HG02885 (cell line): ENCODE data around the gene HIVEP2.
A peak's percentile ranks its signal among the peaks of the same experiment; 100 is the strongest.

Source experiments
- ATAC-seq: cut with Tn5 transposase; IDR thresholded peaks from one replicate; pipeline ENCODE4 v1.9.1; 2021; ENCODE audit warnings: mild to moderate bottlenecking; ENCODE audit not compliant: unreplicated experiment, poor library complexity

HIVEP2 gene

DNA sequence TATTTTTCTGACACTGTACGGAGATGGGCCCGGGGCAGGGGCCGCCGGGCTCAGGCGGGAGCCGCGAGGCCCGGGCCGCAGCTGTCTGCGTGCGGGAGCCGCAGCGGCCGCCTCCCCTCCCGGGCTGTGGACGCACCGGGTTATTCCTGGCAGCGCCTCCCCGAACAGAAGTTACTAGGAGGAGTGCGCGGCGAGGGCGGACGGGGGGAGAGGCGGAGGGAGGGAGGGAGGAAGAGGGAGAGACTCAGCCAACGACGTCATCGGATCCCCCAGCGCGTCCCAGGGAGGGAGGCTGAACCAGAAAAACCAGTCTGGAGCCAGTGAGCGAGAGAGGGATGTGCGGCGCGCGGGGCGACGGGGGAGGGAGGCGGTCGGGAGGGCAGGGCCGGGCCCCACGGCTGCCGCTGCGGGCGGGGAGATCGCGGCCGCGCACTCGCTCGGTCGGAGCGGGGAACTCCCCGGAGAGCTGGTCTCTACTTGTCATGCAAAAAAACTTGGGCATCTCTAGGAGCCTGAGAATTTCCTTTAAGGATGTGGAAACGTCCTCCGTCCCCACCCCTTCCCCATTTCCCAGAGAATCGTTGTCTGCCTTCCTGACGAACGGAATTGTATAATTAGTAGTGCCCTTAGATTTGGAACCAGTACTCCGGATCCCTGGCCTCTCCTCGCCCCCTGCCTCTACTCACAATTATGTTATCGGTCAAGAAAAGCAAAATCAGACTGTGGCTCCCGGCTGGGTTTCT is 1.4 kb upstream of the HIVEP2 start:
- ATAC-seq: peak; percentile 30

DNA sequence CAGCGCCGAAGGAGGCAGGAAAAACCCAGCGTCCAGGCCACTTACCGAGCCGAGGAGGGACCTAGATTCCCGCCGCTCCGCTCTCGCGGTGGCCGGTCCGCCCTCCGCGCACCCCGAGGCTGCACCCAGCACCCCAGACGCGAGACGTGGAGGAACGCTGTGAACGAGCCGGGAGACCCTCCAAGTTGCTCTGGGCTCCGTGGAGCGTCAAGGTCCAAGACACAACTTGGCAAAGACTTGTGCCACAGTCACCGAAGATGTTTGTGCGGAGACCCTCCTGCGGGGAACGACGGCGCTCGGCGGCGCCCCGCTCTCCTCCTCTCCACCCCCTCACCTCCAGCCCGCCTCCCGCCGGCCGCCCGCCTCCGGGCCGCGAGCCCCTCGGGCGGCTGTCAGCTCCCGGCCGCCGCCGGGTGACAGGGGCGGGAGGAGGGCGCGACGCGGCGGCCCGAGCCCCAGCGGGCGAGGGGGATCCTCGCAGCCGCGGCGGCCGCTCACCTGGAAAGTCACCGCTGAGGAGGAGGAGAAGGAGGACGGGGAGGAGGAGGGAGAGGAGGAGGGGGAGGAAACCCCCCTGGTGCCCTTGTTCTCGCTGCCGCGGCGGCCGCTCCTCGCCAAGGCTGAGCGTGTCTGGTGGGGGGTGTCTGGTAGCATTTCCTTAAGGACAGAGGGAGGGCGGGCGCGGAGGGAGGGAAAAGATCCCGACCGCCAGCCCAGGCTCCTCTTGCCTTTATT is 637 bp upstream of the HIVEP2 start:
- peak; percentile 16 for ATAC-seq

DNA sequence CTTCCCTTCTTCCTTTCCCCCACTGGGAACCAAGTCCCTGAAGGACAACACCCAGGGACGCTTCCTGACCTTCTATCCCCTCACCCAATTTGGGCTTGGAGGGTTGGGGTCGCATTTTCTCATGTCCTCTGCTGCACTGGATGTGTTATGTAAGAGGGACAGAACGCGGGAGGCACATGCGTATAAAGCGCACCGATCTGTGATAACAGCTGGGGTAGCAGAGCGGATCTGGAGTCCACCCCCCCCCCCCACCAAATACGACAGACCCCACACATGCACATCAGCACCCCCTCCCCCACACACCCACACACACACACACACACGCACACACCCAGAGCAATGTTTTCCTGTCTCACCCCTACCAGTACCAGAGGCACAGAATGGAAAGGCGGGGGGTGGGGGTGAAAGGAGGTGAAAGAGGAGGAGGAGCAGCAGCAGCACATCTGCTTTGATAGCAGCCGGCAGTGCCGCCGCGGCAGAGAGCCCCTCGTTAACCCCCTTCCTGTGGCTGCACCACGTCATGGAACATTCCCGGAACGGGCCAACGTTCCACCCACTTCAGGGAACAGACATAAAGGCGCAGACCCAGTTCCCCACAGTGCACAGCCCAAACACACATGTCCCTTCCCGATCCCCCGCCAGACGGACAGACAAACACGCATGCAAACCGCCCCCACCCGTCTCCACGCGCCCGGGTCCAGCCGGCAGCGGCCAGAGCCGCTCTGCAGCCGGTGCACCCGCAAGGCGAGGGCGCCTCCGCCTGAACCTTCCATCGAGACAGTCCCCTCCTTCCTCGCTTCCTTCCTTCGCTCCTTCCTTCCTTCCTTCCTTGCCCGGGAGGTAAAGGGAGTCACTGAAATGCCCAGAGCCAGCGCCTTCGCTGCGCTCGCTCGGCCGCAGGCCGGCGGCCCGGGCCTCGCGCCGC is 590 bp downstream of the HIVEP2 start:
- no peak for ATAC-seq

GRCh38 chr6:142943711-142944123 is 1.3 kb downstream of the HIVEP2 start:
- no peak for ATAC-seq

- no peak for ATAC-seq
Observed at GRCh38 chr6:142942805-142943227, 2.2 kb downstream of the HIVEP2 start.

DNA sequence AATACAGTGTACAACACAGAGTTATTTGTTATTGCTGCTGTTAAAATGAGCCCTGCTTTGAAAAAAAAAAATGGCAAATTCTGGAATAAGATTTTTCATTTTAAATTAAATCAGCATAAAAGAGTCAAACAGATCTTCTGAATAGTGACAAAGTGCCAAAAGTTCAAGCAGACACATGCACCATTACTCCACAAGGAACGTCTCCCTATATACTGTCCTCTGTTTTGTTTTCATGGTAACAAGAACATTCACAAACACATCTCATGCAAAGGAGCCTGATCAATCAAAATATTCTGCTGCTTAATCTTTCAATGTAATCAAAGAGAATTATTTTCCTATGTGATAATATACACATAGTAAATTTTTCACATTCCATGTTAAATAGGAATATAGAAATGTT is 2.7 kb downstream of the HIVEP2 start:
- ATAC-seq: no peak

- no peak for ATAC-seq
Observed at GRCh38 chr6:142941018-142941417, 4.0 kb downstream of the HIVEP2 start.

GRCh38 chr6:142940487-142940886 is 4.5 kb downstream of the HIVEP2 start:
- ATAC-seq: no peak

GRCh38 chr6:142938510-142938909 is 6.5 kb downstream of the HIVEP2 start:
- ATAC-seq: no peak

- ATAC-seq: no peak
Observed at GRCh38 chr6:142937986-142938385, 7.0 kb downstream of the HIVEP2 start.

DNA sequence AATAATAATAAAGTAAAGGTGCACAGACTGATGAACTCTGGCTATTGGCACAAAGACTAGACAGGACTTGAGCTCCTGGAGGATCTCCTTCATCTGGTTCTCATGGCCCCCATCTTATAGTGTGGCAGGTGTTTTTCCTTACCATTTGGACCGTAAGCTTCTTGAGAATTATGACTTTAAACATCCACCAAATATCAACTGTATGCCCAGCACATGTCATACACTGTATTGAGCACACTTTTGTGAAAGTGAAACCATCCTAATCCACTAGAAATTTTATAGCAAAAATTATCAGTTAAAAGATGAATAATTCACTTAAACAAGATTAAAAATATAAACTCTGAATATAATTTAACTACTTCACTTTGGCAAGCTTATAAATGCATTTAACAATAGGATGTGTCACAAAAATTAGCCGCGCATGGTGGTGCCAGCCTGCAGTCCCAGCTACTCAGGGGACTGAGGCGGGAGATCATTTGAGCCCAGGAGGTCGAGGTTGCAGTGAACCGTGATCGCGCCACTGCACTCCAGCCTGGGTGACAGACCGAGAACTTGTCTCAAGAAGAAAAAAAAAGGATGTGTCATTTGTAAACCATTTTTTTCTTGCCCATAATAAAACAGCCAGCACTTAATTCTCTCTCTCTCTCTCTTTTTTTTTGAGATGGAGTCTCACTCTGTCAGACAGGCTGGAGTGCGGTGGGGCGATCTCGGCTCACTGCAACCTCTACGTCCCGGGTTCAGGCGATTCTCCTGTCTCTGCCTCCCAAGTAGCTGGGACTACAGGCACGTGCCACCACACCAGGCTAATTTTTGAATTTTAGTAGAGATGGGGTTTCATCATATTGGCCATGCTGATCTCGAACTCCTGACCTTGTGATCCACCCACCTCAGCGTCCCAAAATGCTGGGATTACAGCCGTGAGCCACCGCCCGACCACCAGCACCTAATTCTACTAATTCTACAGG is 9.1 kb downstream of the HIVEP2 start:
- ATAC-seq: peak; percentile 46

DNA sequence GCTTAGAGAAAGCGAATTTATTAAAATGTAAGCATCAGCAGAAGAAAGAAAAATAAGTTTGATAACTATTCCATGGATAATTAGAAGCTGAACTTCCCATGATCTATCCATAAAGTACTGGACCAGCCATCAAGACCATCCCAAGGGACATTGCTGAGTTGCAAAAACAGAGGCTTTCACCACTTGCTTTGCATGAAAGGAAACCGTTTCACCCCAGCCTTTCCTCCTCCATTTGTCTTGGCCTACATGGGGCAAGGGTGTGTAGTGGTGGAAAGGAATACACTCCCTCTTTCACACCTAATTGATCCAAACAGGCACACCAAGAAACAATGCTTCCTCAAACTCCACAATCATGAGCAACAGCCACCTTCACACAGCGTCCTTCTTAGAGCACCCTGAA is 10.4 kb downstream of the HIVEP2 start:
- ATAC-seq: peak; percentile 29

DNA sequence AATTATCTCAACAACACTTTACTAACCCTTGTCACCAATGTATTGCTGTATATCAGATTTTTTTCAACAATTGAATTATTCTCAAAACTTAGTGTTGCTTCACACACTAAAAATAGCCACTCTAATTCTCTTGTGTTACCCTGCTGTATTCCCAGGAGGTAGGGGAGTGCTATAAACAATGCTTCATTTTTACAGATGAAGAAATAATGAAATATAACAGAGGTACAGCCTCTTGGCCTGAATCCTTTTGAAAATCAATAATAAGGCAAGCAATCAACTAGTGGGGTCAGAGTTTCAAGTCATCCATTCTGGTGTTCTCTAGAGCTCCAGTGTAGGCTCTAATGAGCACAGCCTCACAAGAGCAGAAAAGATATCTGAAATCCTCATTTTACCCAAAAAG is 10.9 kb downstream of the HIVEP2 start:
- ATAC-seq: no peak

- no peak for ATAC-seq
Observed at GRCh38 chr6:142933701-142934100, 11.3 kb downstream of the HIVEP2 start.

GRCh38 chr6:142932889-142933288 is 12.1 kb downstream of the HIVEP2 start:
- ATAC-seq: peak; percentile 52

DNA sequence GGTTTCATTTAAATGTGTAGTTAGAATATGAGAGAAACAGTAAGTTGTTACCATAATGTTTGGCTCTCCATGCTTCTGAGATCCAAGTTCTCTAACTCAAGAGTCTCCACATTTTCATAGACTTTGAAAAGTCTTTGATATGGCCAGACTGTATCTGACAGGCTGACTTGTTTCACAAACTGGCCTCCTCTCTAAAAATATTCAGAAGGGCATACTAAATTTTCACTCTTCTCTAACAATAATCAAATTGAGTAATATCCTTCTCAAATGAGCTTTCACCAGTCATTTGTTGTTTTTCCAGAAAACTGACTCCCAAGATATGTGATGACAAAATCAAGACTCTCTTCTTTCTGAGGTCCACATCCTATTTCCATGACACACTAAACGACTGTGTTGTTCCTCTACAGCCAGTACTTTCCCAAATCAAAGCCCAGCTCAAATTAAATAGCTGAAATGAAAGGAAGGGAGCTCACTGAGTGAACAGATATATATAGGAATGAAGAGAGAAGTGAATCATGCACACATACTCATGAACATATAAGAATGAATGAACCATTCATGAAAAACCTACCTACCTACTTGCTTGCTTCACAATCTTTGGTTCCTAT is 15.1 kb downstream of the HIVEP2 start:
- ATAC-seq: no peak

DNA sequence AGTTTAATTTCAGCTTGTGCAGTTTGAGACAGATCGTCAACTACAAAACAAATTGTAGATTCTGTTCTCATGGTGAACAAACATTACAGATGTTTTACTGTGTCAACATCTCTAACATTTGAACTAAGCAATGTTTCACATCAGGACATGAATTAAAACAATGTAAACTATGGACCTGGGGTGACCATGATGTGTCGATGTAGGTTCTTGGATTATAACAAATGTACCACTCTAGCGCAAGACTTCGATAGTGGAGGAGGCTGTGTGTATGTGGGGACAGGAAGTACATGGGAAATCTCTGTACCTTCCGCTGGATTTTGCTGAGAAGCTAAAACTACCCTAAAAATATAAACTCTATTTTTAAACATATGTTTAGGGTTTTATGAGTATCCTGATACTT is 17.1 kb downstream of the HIVEP2 start:
- peak; percentile 31 for ATAC-seq

DNA sequence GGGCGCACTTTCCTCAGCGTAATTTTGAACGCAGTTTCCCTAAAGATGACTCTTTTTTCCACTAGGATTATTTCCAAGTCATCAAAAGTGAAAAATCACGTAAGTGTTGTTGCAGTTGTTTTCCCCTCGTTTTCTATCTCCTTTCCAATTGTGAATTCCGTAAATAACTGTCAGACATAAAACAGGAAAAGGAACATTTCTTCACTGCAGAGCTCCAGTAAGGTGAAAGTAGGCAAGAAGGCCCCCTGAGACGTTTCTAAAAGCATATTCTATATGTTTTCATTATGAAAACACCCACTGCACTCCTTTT is 17.8 kb downstream of the HIVEP2 start:
- no peak for ATAC-seq

DNA sequence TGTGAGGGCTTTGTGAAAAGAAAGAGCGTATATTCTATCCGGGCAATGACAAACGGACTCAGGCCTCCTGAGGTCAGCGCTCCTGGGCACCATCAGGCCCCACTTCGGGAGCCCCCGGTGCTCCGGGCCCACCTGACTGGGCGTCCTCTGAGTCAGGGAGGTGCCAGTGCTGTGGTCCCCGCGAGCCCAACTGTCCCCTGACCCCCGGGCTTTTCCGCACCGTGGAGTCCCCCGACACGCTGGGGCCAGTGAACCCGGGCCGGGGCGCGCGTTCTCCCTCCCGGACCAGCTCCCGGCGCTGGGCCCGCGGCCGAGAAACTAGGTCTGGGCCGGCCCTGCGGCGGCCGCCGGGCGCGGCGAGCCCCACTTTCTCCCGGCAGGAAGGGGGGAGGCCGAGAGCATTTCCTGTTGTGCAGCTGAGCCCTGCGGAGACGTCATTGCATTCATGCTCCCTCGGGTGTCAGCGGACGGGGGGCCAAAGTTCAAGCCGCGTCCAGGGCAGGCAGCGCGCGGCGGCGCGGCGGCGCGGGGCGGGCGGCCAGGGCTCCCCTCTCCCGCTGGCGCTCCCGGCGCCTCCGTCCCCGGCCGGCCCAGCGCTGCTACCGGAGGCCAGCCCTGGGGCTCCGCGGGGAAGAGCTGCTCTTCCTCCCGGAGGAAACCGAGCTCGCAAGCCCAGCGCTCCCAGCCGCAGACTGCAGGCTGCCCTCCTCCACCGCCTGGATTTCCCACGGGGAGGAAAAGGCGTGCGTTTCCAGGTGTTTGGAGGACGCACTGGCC is 18.3 kb downstream of the HIVEP2 start:
- peak; percentile 92 for ATAC-seq
